PFSK-1 (cell line): ENCODE results near the gene WDFY2.

Source experiments
- FOXP2 ChIP-seq: optimal IDR thresholded peaks from 2 replicates; pipeline ENCODE3; 2011; ENCODE audit warnings: borderline replicate concordance, control low read depth, inconsistent platforms; ENCODE audit not compliant: insufficient read depth; ENCODE audit errors: extremely low read length, extremely low read depth
- POLR2AphosphoS5 ChIP-seq: IDR thresholded peaks from 2 replicates; pipeline ENCODE4 v1.6.1; 2012; ENCODE audit warnings: low read depth, mild to moderate bottlenecking, control low read depth, low read length, moderate library complexity
- SIN3A ChIP-seq: IDR thresholded peaks from 2 replicates; pipeline ENCODE4 v1.6.1; 2012; ENCODE audit warnings: mild to moderate bottlenecking, low read length, moderate library complexity, borderline replicate concordance; ENCODE audit not compliant: insufficient read depth
- TAF1 ChIP-seq: IDR thresholded peaks from 2 replicates; pipeline ENCODE4 v1.6.1; 2012; ENCODE audit warnings: low read length, control low read depth, borderline replicate concordance; ENCODE audit not compliant: insufficient read depth
- TF ChIP-seq, protein P1 (sequence below), 2 experiments: IDR thresholded peaks; 2 replicates each; pipeline versions ENCODE4 v1.6.1 to v1.8.0; 2011 to 2012; ENCODE audit warnings: low read depth in 2 of 2, low read length in 2 of 2, control low read depth in 1 of 2, inconsistent platforms in 1 of 2, mild to moderate bottlenecking in 1 of 2, moderate library complexity in 1 of 2; ENCODE audit not compliant: insufficient read depth in 1 of 2

DNA sequence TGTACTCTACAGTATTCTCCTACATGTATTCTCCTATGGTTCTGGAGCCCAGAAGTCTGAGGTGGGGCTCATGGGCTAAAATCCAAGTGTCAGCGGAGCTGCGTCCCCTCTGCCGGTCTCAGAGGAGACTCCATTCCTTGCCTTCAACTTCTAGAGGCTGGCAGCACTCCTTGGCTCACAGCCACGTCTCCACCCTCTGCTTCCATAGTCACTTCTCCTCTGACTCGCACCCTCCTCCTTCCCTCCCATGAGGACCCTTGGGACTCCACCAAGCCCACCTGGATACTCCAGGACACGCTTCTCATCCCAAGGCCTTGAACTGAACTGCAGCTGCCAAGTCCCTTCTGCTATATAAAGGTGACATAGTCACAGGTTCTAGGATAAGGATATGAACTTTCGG is 191.9 kb downstream of the WDFY2 start:
- TF ChIP-seq, protein P1, sequence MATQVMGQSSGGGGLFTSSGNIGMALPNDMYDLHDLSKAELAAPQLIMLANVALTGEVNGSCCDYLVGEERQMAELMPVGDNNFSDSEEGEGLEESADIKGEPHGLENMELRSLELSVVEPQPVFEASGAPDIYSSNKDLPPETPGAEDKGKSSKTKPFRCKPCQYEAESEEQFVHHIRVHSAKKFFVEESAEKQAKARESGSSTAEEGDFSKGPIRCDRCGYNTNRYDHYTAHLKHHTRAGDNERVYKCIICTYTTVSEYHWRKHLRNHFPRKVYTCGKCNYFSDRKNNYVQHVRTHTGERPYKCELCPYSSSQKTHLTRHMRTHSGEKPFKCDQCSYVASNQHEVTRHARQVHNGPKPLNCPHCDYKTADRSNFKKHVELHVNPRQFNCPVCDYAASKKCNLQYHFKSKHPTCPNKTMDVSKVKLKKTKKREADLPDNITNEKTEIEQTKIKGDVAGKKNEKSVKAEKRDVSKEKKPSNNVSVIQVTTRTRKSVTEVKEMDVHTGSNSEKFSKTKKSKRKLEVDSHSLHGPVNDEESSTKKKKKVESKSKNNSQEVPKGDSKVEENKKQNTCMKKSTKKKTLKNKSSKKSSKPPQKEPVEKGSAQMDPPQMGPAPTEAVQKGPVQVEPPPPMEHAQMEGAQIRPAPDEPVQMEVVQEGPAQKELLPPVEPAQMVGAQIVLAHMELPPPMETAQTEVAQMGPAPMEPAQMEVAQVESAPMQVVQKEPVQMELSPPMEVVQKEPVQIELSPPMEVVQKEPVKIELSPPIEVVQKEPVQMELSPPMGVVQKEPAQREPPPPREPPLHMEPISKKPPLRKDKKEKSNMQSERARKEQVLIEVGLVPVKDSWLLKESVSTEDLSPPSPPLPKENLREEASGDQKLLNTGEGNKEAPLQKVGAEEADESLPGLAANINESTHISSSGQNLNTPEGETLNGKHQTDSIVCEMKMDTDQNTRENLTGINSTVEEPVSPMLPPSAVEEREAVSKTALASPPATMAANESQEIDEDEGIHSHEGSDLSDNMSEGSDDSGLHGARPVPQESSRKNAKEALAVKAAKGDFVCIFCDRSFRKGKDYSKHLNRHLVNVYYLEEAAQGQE (IDR thresholded peaks at IDR 0.05; ENCODE audit: insufficient read depth in 1 of 2, low read depth in 2 of 2, low read length in 2 of 2) = no peak
- TF ChIP-seq TAF1 (no peak), SIN3A (no peak), POLR2AphosphoS5 (no peak), FOXP2 (no peak)
